H1 (cell line): Measurements from ENCODE around the gene ANP32A. TPM values are rescaled to one million over a fixed set of nuclear protein-coding genes. Genes with fewer than 3 reads are reported as not detected.

Source experiments
- CTCF ChIA-PET: fragments of 300-600 bp; sonication (Branson Sonifier 250); formaldehyde crosslinking; loops from one replicate; lab custom pipeline; 2021; ENCODE audit not compliant: partially characterized antibody; lab: Charles Lee
- POLR2A ChIA-PET: fragments of 300-600 bp; sonication (Branson Sonifier 250); formaldehyde crosslinking; loops from one replicate; lab custom pipeline; 2021; ENCODE audit warnings: inconsistent platforms; ENCODE audit not compliant: partially characterized antibody; lab: Charles Lee
- DNase-seq, 2 experiments: peaks; one replicate each; pipeline versions ENCODE4 v3.0.0 to v3.0.0-alpha.2; 2010 to 2022; ENCODE audit warnings: low spot score in 2 of 2, low read depth in 1 of 2, mixed read lengths in 1 of 2
- FAIRE-seq: peaks from 2 replicates; lab custom pipeline; 2011; peaks lifted over from hg19 to GRCh38; lab: Jason Lieb, UNC
- H2AFZ ChIP-seq: 2 replicates; pipeline ENCODE4 v1.8.1; 2012; ENCODE audit warnings: low read length, inconsistent platforms
- H2AK5ac ChIP-seq: 2 replicates; pipeline ENCODE4 v1.6.1; 2013; ENCODE audit warnings: low read depth, low read length
- H2BK120ac ChIP-seq: replicated peaks from 2 replicates; pipeline ENCODE3; 2013; ENCODE audit warnings: low read depth, low read length, inconsistent platforms
- H2BK12ac ChIP-seq: 2 replicates; pipeline ENCODE4 v1.6.1; 2013; ENCODE audit warnings: low read depth, low read length
- H2BK15ac ChIP-seq: 2 replicates; pipeline ENCODE4 v1.6.1; 2013; ENCODE audit warnings: low read length
- H2BK20ac ChIP-seq: 2 replicates; pipeline ENCODE4 v1.6.1; 2013; ENCODE audit warnings: low read length
- H2BK5ac ChIP-seq: 2 replicates; pipeline ENCODE4 v1.6.1; 2013; ENCODE audit warnings: low read depth, low read length
- H3K14ac ChIP-seq: 2 replicates; pipeline ENCODE4 v1.6.1; 2013; ENCODE audit warnings: inconsistent platforms; ENCODE audit not compliant: insufficient read length
- H3K18ac ChIP-seq: 2 replicates; pipeline ENCODE4 v1.6.1; 2013; ENCODE audit warnings: low read length; ENCODE audit errors: extremely low read depth
- H3K23ac ChIP-seq: 2 replicates; pipeline ENCODE4 v1.6.1; 2013; ENCODE audit warnings: inconsistent platforms; ENCODE audit not compliant: insufficient read length
- H3K23me2 ChIP-seq: 2 replicates; pipeline ENCODE4 v1.6.1; 2013; ENCODE audit warnings: low read depth, low read length
- H3K27ac ChIP-seq: 2 replicates; pipeline ENCODE4 v1.6.1; 2011; ENCODE audit warnings: low read depth, low read length, inconsistent platforms
- H3K27me3 ChIP-seq, 4 experiments: replicated peaks in 1 of 4; 1 replicate in 1 of 4; 2 replicates in 3 of 4; pipeline versions ENCODE4 v1.6.1 to v1.8.1; 2011 to 2013; ENCODE audit warnings: low read length in 3 of 4, mild to moderate bottlenecking in 3 of 4, inconsistent platforms in 2 of 4, mixed read lengths in 2 of 4, moderate library complexity in 1 of 4; ENCODE audit not compliant: control insufficient read depth in 3 of 4, insufficient read depth in 3 of 4; ENCODE audit errors: extremely low read depth in 1 of 4
- H3K36me3 ChIP-seq, 4 experiments: 2 replicates each; pipeline versions ENCODE4 v1.6.1 to v1.8.1; 2011 to 2013; ENCODE audit warnings: mild to moderate bottlenecking in 4 of 4, low read length in 3 of 4, moderate library complexity in 2 of 4, control low read depth in 1 of 4, inconsistent platforms in 1 of 4; ENCODE audit not compliant: insufficient read depth in 4 of 4, control insufficient read depth in 2 of 4
- H3K4ac ChIP-seq: replicated peaks from 2 replicates; pipeline ENCODE3; 2013; ENCODE audit warnings: low read length, low read depth, mixed read lengths, inconsistent platforms; ENCODE audit not compliant: insufficient read length
- H3K4me1 ChIP-seq, 4 experiments: replicated peaks in 1 of 4; 1 replicate in 1 of 4; 2 replicates in 3 of 4; pipeline versions ENCODE4 v1.6.1 to v1.8.1; 2011 to 2013; ENCODE audit warnings: low read length in 3 of 4, inconsistent platforms in 2 of 4, mixed read lengths in 1 of 4; ENCODE audit not compliant: insufficient read depth in 4 of 4, control insufficient read depth in 3 of 4
- H3K4me2 ChIP-seq, 2 experiments: 2 replicates each; pipeline versions ENCODE4 v1.6.1 to v1.8.1; 2011 to 2013; ENCODE audit warnings: low read depth in 2 of 2, low read length in 2 of 2, control low read depth in 1 of 2, inconsistent platforms in 1 of 2, mild to moderate bottlenecking in 1 of 2; ENCODE audit not compliant: insufficient read depth in 1 of 2
- H3K4me3 ChIP-seq, 4 experiments: fragments of 200-600, 300-600 bp in 1 of 4; sonication (generic), shearing (Covaris generic), sonication (Bioruptor Twin) in 1 of 4; 2 replicates each; pipeline versions ENCODE4 v1.5.1 to v1.8.1; 2011 to 2016; ENCODE audit warnings: low read length in 4 of 4, low read depth in 3 of 4, control low read depth in 2 of 4, inconsistent platforms in 2 of 4, mild to moderate bottlenecking in 2 of 4, mixed read lengths in 1 of 4, moderate library complexity in 1 of 4; ENCODE audit not compliant: insufficient read depth in 2 of 4; ENCODE audit errors: extremely low read depth in 1 of 4
- H3K56ac ChIP-seq: replicated peaks from 2 replicates; pipeline ENCODE3; 2013; ENCODE audit warnings: low read depth, mild to moderate bottlenecking, mixed read lengths, low read length, inconsistent platforms; ENCODE audit not compliant: insufficient read length
- H3K79me1 ChIP-seq: 2 replicates; pipeline ENCODE4 v1.6.1; 2013; ENCODE audit warnings: low read depth, low read length, control low read depth
- H3K79me2 ChIP-seq, 2 experiments: 2 replicates each; pipeline versions ENCODE4 v1.6.1 to v1.8.1; 2012 to 2013; ENCODE audit warnings: low read length in 2 of 2, mild to moderate bottlenecking in 2 of 2, inconsistent platforms in 1 of 2; ENCODE audit not compliant: insufficient read depth in 2 of 2, control insufficient read depth in 1 of 2
- H3K9ac ChIP-seq, 4 experiments: replicated peaks in 1 of 4; 1 replicate in 1 of 4; 2 replicates in 3 of 4; pipeline versions ENCODE4 v1.6.1 to v1.8.1; 2011 to 2013; ENCODE audit warnings: low read depth in 3 of 4, low read length in 3 of 4, control low read depth in 2 of 4, mild to moderate bottlenecking in 2 of 4, moderate library complexity in 2 of 4, inconsistent platforms in 1 of 4; ENCODE audit errors: extremely low read depth in 1 of 4
- H3K9me3 ChIP-seq, 2 experiments: 2 replicates each; pipeline versions ENCODE4 v1.6.1 to v1.8.1; 2012 to 2013; ENCODE audit warnings: mild to moderate bottlenecking in 2 of 2, moderate library complexity in 2 of 2, control low read depth in 1 of 2, inconsistent platforms in 1 of 2, low read depth in 1 of 2, low read length in 1 of 2, mixed read lengths in 1 of 2; ENCODE audit not compliant: insufficient read depth in 2 of 2
- H4K20me1 ChIP-seq, 2 experiments: replicated peaks in 1 of 2; 2 replicates each; pipeline versions ENCODE3 to v1.8.1; 2011 to 2013; ENCODE audit warnings: inconsistent platforms in 2 of 2, low read length in 2 of 2, mild to moderate bottlenecking in 1 of 2; ENCODE audit not compliant: insufficient read depth in 2 of 2, control insufficient read depth in 1 of 2
- H4K5ac ChIP-seq: 2 replicates; pipeline ENCODE4 v1.6.1; 2013; ENCODE audit warnings: low read length, low read depth, mixed read lengths, inconsistent platforms; ENCODE audit not compliant: insufficient read length
- H4K8ac ChIP-seq: 2 replicates; pipeline ENCODE4 v1.8.0; 2013; ENCODE audit warnings: mild to moderate bottlenecking, moderate library complexity, low read length, inconsistent platforms; ENCODE audit not compliant: insufficient read depth; ENCODE audit errors: extremely low read depth
- H4K91ac ChIP-seq: replicated peaks from 2 replicates; pipeline ENCODE3; 2013; ENCODE audit warnings: low read length, mixed read lengths, inconsistent platforms; ENCODE audit not compliant: insufficient read length
- CEBPB ChIP-seq: IDR thresholded peaks from 2 replicates; pipeline ENCODE4 v1.6.1; 2012; ENCODE audit warnings: low read depth, low read length
- CHD2 ChIP-seq: IDR thresholded peaks from 2 replicates; pipeline ENCODE4 v1.6.1; 2012; ENCODE audit warnings: low read length, improper control_type of control experiment
- CTBP2 ChIP-seq: IDR thresholded peaks from 2 replicates; pipeline ENCODE4 v1.7.0; 2011; ENCODE audit warnings: borderline replicate concordance, mild to moderate bottlenecking, moderate library complexity, mixed read lengths, low read length; ENCODE audit not compliant: insufficient read depth, insufficient read length
- JUN ChIP-seq: IDR thresholded peaks from 2 replicates; pipeline ENCODE4 v1.6.1; 2011; ENCODE audit warnings: low read depth, mild to moderate bottlenecking, improper control_type of control experiment, low read length
- MAX ChIP-seq: IDR thresholded peaks from 2 replicates; pipeline ENCODE4 v1.6.1; 2012; ENCODE audit warnings: inconsistent platforms
- POLR2A ChIP-seq, 2 experiments: IDR thresholded peaks; 1 replicate in 1 of 2; 2 replicates in 1 of 2; pipeline ENCODE4 v1.6.1; 2011; ENCODE audit warnings: low read depth in 2 of 2, low read length in 2 of 2, mild to moderate bottlenecking in 2 of 2; ENCODE audit errors: control extremely low read depth in 1 of 2
- SIRT6 ChIP-seq: IDR thresholded peaks from one replicate; pipeline ENCODE4 v1.7.1; 2012; ENCODE audit warnings: low read length, inconsistent platforms
- SP1 ChIP-seq: IDR thresholded peaks from 2 replicates; pipeline ENCODE4 v1.6.1; 2011; ENCODE audit warnings: low read depth, low read length
- TCF12 ChIP-seq: IDR thresholded peaks from 2 replicates; pipeline ENCODE4 v1.6.1; 2011; ENCODE audit warnings: low read depth, mild to moderate bottlenecking, low read length
- WGBS, 2 experiments: shearing (Covaris generic) in 1 of 2; methylation state at CpG; one replicate each; pipeline versions ENCODE4 v1.1.6 to v1.1.7; 2013 to 2015; ENCODE audit warnings: low lambda C conversion rate in 2 of 2, mixed read lengths in 2 of 2, inconsistent platforms in 1 of 2, low coverage in 1 of 2, missing lambda C conversion rate in 1 of 2; ENCODE audit not compliant: insufficient replicate concordance in 2 of 2, insufficient coverage in 1 of 2, insufficient read length in 1 of 2; ENCODE audit errors: extremely low coverage in 1 of 2, missing lambda C conversion rate in 1 of 2; 5-methylcytosine and 5-hydroxymethylcytosine counted together
- polyA plus RNA-seq, 7 experiments: library from polyadenylated mRNA; depleted of rRNA in 3 of 7; stranded (reverse) in 5 of 7; unstranded in 2 of 7; fragments of >200 nt in 5 of 7; fragments of 200-250 nt in 2 of 7; gene quantifications; 1 replicate in 5 of 7; 2 replicates in 1 of 7; 4 replicates in 1 of 7; pipeline versions ENCODE4 v1.2.1 to v1.2.3, GENCODE V29; 2011 to 2013; ENCODE audit warnings: missing spikeins in 2 of 7, mixed read lengths in 2 of 7
- total RNA-seq: library from RNA; stranded (reverse); fragmentation: NEBNext Ultra II Directional; extraction: Animal tissue kit (Norgen Biotek cat#: 25700); gene quantifications from 2 replicates; pipeline ENCODE4 v1.2.1, GENCODE V29; 2021

Gene ANP32A
- total and polyA plus RNA-seq, 2 of the 8 experiments (the other 6 are each of a cell fraction or from before 2014, with no cell fraction given), result 70.8 to 295 TPM

GRCh38 chr15:68833700-68834331 is 13.1 kb upstream of the ANP32A start:
- peaks cover 0 to 7% of the 10 kb centered on the region in 2 experiments; a peak in 2 of 4 replicates for H3K9me3 ChIP-seq
- H2BK15ac ChIP-seq, result no peak overlapping the region
- no peaks in the 10 kb centered on the region for H3K36me3 ChIP-seq
- H3K23ac ChIP-seq, result no peak overlapping the region
- H4K8ac ChIP-seq, result no peak overlapping the region
- H3K9ac ChIP-seq, result no peak overlapping the region
- no peak overlapping the region for H2AK5ac ChIP-seq
- H2AFZ ChIP-seq, result no peak overlapping the region
- H3K4me2 ChIP-seq, result no peak overlapping the region
- no peak overlapping the region for H2BK5ac ChIP-seq
- ChIA-PET CTCF (interaction anchor here (1.2 to 2.1 kb wide), 8 partner anchors 8 to 284 kb away, joined by 3 to 9 read pairs (median 4); no protein-coding TSS in a partner anchor), POLR2A (interaction anchor here (0.6 to 1.3 kb wide), 4 partner anchors 14 to 49 kb away, joined by 3 to 5 read pairs (median 3); no protein-coding TSS in a partner anchor)
- H3K27ac ChIP-seq, result no peak overlapping the region
- no peaks in the 10 kb centered on the region for H3K23me2 ChIP-seq
- no peak overlapping the region for H3K4ac ChIP-seq
- WGBS, 2 experiments, result 95% methylated on average over 10 of the region's 10 CpGs; no CpG with 5 or more reads in 1 of the 2 experiments
- no peak overlapping the region for H2BK120ac ChIP-seq
- H3K27me3 ChIP-seq, result peaks cover 0 to 3% (median 0%) of the 10 kb centered on the region in 4 experiments; a peak in 1 of 7 replicates
- no peak overlapping the region for H4K91ac ChIP-seq
- H2BK12ac ChIP-seq, result no peak overlapping the region
- H3K56ac ChIP-seq, result no peak overlapping the region
- peaks cover 0 to 1% of the 10 kb centered on the region in 2 experiments for H4K20me1 ChIP-seq
- H4K5ac ChIP-seq, result no peak overlapping the region
- H3K79me2 ChIP-seq, result no peaks in the 10 kb centered on the region
- FAIRE-seq, result no peak
- TF ChIP-seq TCF12 (no peak), MAX (no peak), JUN (no peak), CTBP2 (no peak), POLR2A (IDR thresholded peaks at IDR 0.05; ENCODE audit: control extremely low read depth in 1 of 2, low read depth in 2 of 2, low read length in 2 of 2) (no peak), CHD2 (no peak), SP1 (no peak), SIRT6 (no peak), CEBPB (no peak)
- no peak overlapping the region for H3K14ac ChIP-seq
- H3K79me1 ChIP-seq, result no peaks in the 10 kb centered on the region
- no peak overlapping the region for H3K4me3 ChIP-seq
- no peak overlapping the region for H3K18ac ChIP-seq
- DNase-seq, result no peak
- no peak overlapping the region for H2BK20ac ChIP-seq
- no peaks in the 10 kb centered on the region for H3K4me1 ChIP-seq
